Sigmoid colon (tissue), 7 donors: ENCODE measurements around the gene SLC8A2. TPM values are rescaled to one million over a fixed set of nuclear protein-coding genes. Genes with fewer than 3 reads are reported as not detected.

Experiments used
- DNase-seq: peaks from one replicate; pipeline ENCODE4 v3.0.0-alpha.2; 2019
- H3K27ac ChIP-seq, 4 donors: fragments of 200-600 bp; sonication (generic); one replicate each; pipeline ENCODE4 v1.5.1; 2016 to 2019; ENCODE audit warnings: mild to moderate bottlenecking in 1 of 4
- H3K27me3 ChIP-seq, 3 donors: fragments of 200-600 bp; sonication (generic); one replicate each; pipeline ENCODE4 v1.5.1; 2019; ENCODE audit warnings: mild to moderate bottlenecking in 1 of 3
- H3K36me3 ChIP-seq, 4 donors: fragments of 200-600 bp; sonication (generic); one replicate each; pipeline ENCODE4 v1.5.1; 2016 to 2019
- H3K4me1 ChIP-seq, 4 donors: fragments of 200-600 bp; sonication (generic); one replicate each; pipeline ENCODE4 v1.5.1; 2017 to 2019
- H3K4me3 ChIP-seq, 4 donors: fragments of 200-600 bp; sonication (generic); one replicate each; pipeline ENCODE4 v1.5.1; 2017 to 2019; ENCODE audit warnings: mild to moderate bottlenecking in 2 of 4, moderate library complexity in 1 of 4
- H3K9me3 ChIP-seq, 4 donors: fragments of 200-600 bp in 3 of 4; sonication (generic) in 3 of 4; one replicate each; pipeline versions ENCODE4 v1.5.1 to v1.6.1; 2013 to 2019
- CTCF ChIP-seq, 4 experiments: fragments of 450-650 bp in 3 of 4; fragments of 200-600 bp in 1 of 4; IDR thresholded peaks; one replicate each; pipeline ENCODE4 v1.5.1; 2016 to 2019; ENCODE audit warnings: antibody characterized with exemption in 4 of 4, mild to moderate bottlenecking in 3 of 4, moderate library complexity in 2 of 4
- EP300 ChIP-seq, 4 donors: sonication (generic); formaldehyde crosslinking; IDR thresholded peaks; one replicate each; pipeline ENCODE4 v1.6.1; 2017; ENCODE audit warnings: antibody characterized with exemption in 4 of 4
- POLR2A ChIP-seq, 2 donors: fragments of 450-650 bp; IDR thresholded peaks; one replicate each; pipeline ENCODE4 v1.6.1; 2016; ENCODE audit warnings: antibody characterized with exemption in 2 of 2, mild to moderate bottlenecking in 2 of 2, moderate library complexity in 2 of 2
- POLR2AphosphoS5 ChIP-seq, 4 donors: sonication (generic); formaldehyde crosslinking; IDR thresholded peaks; one replicate each; pipeline ENCODE4 v1.6.1; 2017; ENCODE audit warnings: antibody characterized with exemption in 4 of 4
- WGBS, 2 donors: extraction: QIAGEN DNeasy Blood & Tissue Kit; methylation state at CpG; one replicate each; pipeline ENCODE4 v1.1.7; 2013; 5-methylcytosine and 5-hydroxymethylcytosine counted together
- intact Hi-C: fragments of 100-400 bp; cut with DNase I; formaldehyde crosslinking; loops from one replicate; pipeline ENCODE4 v1.15.1; 2023
- polyA plus RNA-seq, 3 donors: library from polyadenylated mRNA; stranded (reverse); fragments of 200-250 nt; gene quantifications; one replicate each; pipeline ENCODE4 v1.2.3, GENCODE V29; 2013
- total RNA-seq, 4 donors: library from RNA; depleted of rRNA; stranded (reverse); fragments of >200 nt; gene quantifications; one replicate each; pipeline ENCODE4 v1.1.0, GENCODE V29; 2016
- donor health status: healthy with polysubstance abuse.
- donor health status: Bipolar disorder and iron deficiency.
- donor health status: healthy.

Gene SLC8A2
- total and polyA plus RNA-seq, 7 donors, result 1.1 to 39.9 (median 10.0) TPM; not detected in 2

DNA sequence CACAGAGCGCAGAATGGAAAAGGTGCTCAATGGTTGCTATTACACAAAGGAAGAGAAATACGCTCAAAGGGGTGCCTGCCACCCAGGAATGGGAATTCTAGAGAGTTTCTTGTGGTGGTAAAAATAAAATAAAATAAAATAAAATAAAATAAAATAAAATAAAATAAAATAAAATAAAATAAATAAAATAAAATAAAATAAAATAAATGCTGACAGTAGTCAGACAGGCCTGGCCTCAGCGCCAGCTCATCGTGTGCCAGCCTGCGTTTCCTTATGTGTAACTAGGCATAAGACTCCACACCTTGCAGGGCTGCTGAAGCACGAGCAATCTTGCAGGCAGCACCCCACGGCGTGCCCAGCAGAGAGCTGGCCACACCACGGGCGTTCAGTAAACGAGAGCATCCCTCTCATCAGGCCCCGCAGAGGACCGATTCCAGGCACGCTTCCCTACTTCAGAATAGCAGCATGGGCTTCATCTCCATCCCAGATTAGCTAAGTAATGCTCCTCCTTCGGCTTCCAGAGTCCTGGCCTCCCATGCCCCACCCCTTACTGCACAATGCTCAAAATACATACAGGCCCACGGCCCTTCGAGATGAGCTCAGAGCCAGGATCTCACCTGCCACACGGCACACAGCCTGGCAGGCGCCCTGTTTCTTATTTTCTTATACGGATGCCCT is 37.6 kb upstream of the SLC8A2 start:
- TF ChIP-seq CTCF (IDR thresholded peaks at IDR 0.05), result no peak
- DNase-seq, result no peak
- Histone ChIP-seq H3K4me1 (peaks cover 0 to 82% (median 80%) of the 10 kb centered on the region in 4 donors), H3K27ac (peak overlapping the region; percentile 98 to 100 (median 99)), H3K9me3 (no peaks in the 10 kb centered on the region), H3K4me3 (no peak overlapping the region), H3K36me3 (peaks cover 0 to 6% (median 0%) of the 10 kb centered on the region in 4 donors), H3K27me3 (no peaks in the 10 kb centered on the region)
- WGBS, 2 donors, result 89 to 90% methylated on average over 20 of the region's 20 CpGs
- intact Hi-C loops, result no loop called here

- Histone ChIP-seq H3K36me3 (peaks cover 0 to 11% (median 2%) of the 10 kb centered on the region in 4 donors), H3K27ac (peak overlapping the region; percentile 47 to 100 (median 74)), H3K9me3 (no peaks in the 10 kb centered on the region), H3K4me3 (no peak overlapping the region), H3K27me3 (no peaks in the 10 kb centered on the region), H3K4me1 (peaks cover 0 to 79% (median 76%) of the 10 kb centered on the region in 4 donors)
- 94 to 96% methylated on average over 5 of the region's 5 CpGs for WGBS, 2 donors
- no peak for DNase-seq
- no peak for TF ChIP-seq POLR2AphosphoS5 (IDR thresholded peaks at IDR 0.05)
- intact Hi-C loops, result no loop called here
These were observed 37.0 kb upstream of the SLC8A2 start for GRCh38 chr19:47508721-47509120.

DNA sequence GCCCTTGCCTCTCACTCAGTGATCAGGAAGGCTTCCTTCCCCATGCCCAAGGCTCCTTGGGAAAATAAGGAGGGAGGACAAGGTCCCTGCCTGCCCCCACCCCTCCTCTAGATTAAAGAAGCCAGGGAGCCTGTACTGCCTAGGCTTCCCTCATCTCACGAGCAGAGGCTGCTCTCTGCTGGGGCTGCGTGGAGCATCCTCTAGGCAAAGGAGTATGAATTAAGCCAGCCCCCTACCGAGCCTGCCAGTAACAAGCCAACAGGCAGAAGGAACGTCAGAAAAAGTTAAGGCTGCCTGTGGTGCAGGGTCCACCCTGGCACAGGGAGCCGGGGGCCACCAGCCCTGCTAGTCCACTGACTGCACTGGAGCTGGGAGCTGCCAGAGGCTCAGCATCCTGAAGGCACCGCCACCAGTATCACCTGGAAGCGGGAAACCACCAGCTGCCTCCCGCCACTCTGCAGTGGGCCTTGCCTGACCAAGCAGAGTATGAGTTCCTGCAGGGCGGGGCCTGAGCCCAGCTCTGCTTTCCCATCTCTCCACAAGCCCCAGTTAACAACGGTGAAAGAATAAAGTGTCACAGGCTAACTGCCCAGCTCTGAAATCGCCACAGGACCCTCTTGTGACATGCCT is 36.3 kb upstream of the SLC8A2 start:
- DNase-seq, result no peak
- H3K4me1 ChIP-seq, result peaks cover 0 to 73% (median 69%) of the 10 kb centered on the region in 4 donors
- peak overlapping the region; percentile 47 to 100 (median 74) for H3K27ac ChIP-seq
- 79 to 86% methylated on average over 11 of the region's 11 CpGs for WGBS, 2 donors
- H3K27me3 ChIP-seq, result no peaks in the 10 kb centered on the region
- no peak overlapping the region for H3K4me3 ChIP-seq
- peaks cover 5 to 18% (median 8%) of the 10 kb centered on the region in 4 donors for H3K36me3 ChIP-seq
- intact Hi-C loops, result no loop called here
- TF ChIP-seq POLR2A (IDR thresholded peaks at IDR 0.05) (no peak), POLR2AphosphoS5 (IDR thresholded peaks at IDR 0.05) (no peak), CTCF (IDR thresholded peaks at IDR 0.05) (no peak), EP300 (IDR thresholded peaks at IDR 0.05) (no peak)
- no peaks in the 10 kb centered on the region for H3K9me3 ChIP-seq

- intact Hi-C loops, result no loop called here
- WGBS, 2 donors, result 69 to 74% methylated on average over 6 of the region's 6 CpGs
- Histone ChIP-seq H3K4me1 (peaks cover 0 to 63% (median 59%) of the 10 kb centered on the region in 4 donors), H3K27ac (peak overlapping the region; percentile 47 to 100 (median 74)), H3K36me3 (peaks cover 8 to 27% (median 15%) of the 10 kb centered on the region in 4 donors), H3K27me3 (no peaks in the 10 kb centered on the region), H3K4me3 (no peak overlapping the region), H3K9me3 (no peaks in the 10 kb centered on the region)
- no peak for DNase-seq
- TF ChIP-seq POLR2A (IDR thresholded peaks at IDR 0.05) (no peak), CTCF (IDR thresholded peaks at IDR 0.05) (no peak), POLR2AphosphoS5 (IDR thresholded peaks at IDR 0.05) (no peak), EP300 (IDR thresholded peaks at IDR 0.05) (no peak)
These were observed 35.3 kb upstream of the SLC8A2 start for GRCh38 chr19:47507012-47507411.

- DNase-seq, result no peak
- intact Hi-C loops, result no loop called here
- H3K4me1 ChIP-seq, result peaks cover 0 to 57% (median 53%) of the 10 kb centered on the region in 4 donors
- no peak overlapping the region for H3K4me3 ChIP-seq
- no peak for TF ChIP-seq EP300 (IDR thresholded peaks at IDR 0.05)
- no peak for TF ChIP-seq POLR2AphosphoS5 (IDR thresholded peaks at IDR 0.05)
- H3K27me3 ChIP-seq, result no peaks in the 10 kb centered on the region
- no peaks in the 10 kb centered on the region for H3K9me3 ChIP-seq
- peaks cover 8 to 33% (median 16%) of the 10 kb centered on the region in 4 donors for H3K36me3 ChIP-seq
- peak overlapping the region in 3 of 4 donors; percentile 51 to 100 (median 98) for H3K27ac ChIP-seq
- 89 to 90% methylated on average over 8 of the region's 8 CpGs for WGBS, 2 donors
These were observed 34.8 kb upstream of the SLC8A2 start for GRCh38 chr19:47506459-47506858.
